DLD1 (cell line): ENCODE data around the gene ELL2.

Source experiments
- in situ Hi-C: cut with HindIII; loops from 2 replicates; pipeline ENCODE4 v1.10.0; 2017; ENCODE audit warnings: low sequenced_read_pairs

Gene ELL2

GRCh38 chr5:95961617-95962474 lies at the start of gene ELL2:
Gene ELL2 (minus strand): TSS chr5:95961851. CDS start chr5:95961721, 130 bp downstream.
- in situ Hi-C loops: loop anchor here (25.0 kb wide), 1 partner anchor 375 kb away; no protein-coding TSS in a partner anchor

- in situ Hi-C loops: no loop called here
These were observed 47.5 kb upstream of the ELL2 start for GRCh38 chr5:96008987-96009647.

GRCh38 chr5:96008487-96008886 lies 46.8 kb upstream of the ELL2 start:
- in situ Hi-C loops: no loop called here

GRCh38 chr5:96007051-96007450 lies 45.4 kb upstream of the ELL2 start:
- in situ Hi-C loops: no loop called here

DNA sequence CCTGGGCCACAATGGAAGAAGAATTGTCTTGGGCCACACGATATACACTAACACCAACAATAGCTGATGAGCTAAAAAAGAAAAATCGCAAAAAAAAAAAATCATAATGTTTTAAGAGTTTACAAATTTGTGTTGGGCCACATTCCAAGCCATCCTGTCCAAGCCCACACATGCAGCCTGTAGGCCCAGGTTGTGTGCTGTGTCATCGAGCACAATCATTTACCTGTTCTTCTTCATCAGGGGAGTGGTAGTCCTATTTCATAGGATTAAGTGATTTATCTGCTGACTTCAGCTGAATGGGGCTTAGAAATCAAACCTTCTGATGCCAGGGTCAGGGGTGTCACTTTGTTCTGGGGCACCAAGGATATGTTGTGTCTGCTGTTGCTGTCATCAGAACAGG lies 44.6 kb upstream of the ELL2 start:
- in situ Hi-C loops: no loop called here

- in situ Hi-C loops: no loop called here
These were observed 43.1 kb upstream of the ELL2 start for GRCh38 chr5:96004754-96005153.

GRCh38 chr5:96004087-96004486 lies 42.4 kb upstream of the ELL2 start:
- in situ Hi-C loops: no loop called here

DNA sequence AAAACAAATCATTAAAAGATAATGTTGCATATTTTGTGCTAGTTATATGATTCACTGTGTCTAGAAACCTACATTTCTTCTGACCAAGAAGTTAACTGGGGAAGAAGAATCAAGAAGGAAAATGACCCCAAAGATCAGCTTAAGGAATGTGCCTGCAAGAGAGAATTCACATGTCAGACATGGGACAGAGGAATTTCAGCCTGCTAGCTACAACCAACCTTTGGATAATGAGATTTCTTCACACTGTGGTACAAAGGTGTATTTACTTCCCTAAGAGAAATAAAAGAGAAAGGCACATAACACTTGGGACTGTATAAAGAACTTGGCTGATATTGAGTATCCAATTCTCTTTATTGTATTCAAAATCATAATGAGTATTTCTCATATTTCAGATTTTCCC lies 39.6 kb upstream of the ELL2 start:
- in situ Hi-C loops: no loop called here

- in situ Hi-C loops: no loop called here
These were observed 38.7 kb upstream of the ELL2 start for GRCh38 chr5:96000308-96000707.

- in situ Hi-C loops: no loop called here
These were observed 35.5 kb upstream of the ELL2 start for GRCh38 chr5:95996904-95997723.

DNA sequence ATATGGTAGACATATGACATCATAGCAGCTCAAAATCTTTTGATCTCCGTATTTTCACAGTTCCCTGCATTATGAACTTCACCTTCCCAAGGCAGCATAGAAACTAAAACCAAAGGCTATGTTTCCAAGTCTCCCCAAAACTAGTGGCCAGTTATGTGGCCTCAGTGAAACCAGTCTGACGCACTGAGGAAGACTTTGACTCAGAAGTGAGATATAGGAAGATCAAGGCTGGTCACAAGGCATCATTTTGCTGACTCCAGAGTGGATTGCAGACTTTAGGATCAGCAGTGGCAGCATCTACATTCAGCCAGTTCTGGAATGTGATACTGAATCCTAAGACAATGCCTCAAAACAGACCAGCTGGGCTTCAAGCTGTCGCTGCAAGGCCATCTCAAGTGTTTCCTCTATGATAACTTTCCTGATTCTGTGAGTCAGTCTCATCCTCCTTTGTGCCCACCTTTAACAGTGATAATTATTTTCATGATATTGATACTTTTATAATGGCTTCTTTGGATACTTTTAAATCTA lies 34.4 kb upstream of the ELL2 start:
- in situ Hi-C loops: no loop called here

DNA sequence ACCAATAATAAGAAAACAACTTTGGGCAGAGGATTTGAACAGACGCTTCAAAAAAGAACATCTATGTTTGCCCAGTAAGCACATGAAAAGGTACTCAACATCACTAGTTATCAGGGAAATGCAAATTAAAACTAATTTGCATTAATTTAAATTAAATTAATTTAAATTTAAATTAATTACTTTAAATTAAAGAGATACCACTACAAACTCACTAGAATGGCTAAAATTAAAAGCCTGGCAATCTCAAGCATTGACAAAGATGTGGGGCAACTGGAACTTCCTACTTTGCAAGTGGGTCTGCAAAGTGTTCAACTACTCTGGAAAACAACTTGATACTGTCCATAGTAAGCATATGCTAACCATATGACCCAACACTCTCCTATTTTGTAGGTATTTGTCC lies 32.1 kb upstream of the ELL2 start:
- in situ Hi-C loops: no loop called here

- in situ Hi-C loops: no loop called here
These were observed 31.6 kb upstream of the ELL2 start for GRCh38 chr5:95993266-95993665.

- in situ Hi-C loops: no loop called here
These were observed 27.8 kb upstream of the ELL2 start for GRCh38 chr5:95989283-95990048.

DNA sequence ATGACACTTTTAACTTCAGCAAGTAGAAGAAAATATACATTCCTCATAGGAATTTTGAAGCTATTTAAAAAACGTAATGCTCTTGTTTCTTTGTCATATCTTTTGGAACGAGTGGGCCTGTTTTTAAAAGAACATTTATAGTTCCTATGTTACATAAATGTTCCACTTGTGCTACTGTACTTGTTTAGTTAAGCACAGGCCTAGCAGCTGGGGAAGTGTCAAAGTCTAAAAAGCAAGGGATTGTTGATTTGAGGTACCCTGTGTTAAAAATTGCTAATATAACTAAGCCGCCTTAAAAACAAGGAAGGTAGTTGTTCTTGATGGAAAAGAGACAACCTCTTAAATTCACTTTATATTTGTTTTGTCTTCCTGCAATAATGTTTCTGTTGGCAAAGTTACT lies 27.2 kb upstream of the ELL2 start:
- in situ Hi-C loops: no loop called here

DNA sequence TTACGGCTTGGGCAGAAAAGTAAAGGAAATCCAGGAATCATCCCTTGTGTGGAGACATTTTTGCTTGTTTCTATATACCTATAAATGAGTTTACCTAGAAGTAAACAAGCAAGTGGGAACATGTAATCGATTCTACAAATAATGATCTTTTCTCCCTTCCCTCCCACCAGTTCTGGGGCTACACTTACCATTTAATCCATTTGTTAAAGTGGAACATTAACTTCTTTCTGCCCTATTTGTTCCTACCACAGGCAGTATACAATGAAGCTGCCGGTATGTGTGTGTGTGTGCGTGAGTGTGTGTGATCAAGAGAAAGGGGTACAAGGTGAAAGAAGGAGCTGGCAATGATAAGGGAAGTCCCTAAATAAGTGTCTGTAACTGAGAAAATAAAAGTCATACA lies 26.4 kb upstream of the ELL2 start:
- in situ Hi-C loops: no loop called here

GRCh38 chr5:95986937-95987520 lies 25.4 kb upstream of the ELL2 start:
- in situ Hi-C loops: no loop called here

DNA sequence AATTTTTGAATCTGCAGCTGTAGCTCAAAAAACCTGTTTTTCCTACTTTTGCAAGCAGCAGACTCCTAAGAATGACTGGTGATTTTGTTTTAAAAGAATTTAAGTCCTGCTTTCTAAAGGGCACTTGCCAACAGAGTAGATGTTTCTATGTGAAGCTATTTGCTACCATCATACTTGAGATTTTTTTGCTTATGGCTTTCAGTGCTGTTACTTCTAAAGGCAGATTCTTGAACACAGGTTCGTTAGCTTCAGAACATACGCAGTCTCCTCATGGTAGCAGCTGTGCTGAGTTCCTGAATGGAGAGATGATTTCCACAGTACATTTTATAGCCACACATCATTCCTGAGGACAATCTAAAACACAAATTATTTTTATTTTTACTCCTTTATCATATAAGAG lies 24.4 kb upstream of the ELL2 start:
- in situ Hi-C loops: no loop called here

DNA sequence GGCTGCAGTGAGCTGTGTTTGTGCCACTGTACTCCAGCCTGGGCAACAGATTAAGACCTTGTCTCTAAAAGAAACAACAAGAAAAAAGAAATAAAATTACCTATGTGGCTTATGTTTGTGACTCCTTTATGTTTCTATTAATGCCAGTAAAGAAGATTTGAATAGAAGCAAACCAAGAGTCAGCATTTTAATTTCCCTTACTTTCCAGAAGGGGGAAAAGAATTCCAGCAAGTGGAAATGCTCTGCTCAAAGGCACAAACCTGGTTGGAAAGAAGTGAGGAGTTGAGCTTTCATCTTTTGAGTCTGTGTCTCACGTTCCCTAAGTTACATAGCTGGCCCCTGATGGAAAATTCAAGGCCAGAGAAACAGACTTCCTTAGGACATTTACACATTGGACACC lies 23.6 kb upstream of the ELL2 start:
- in situ Hi-C loops: no loop called here

GRCh38 chr5:95984287-95984938 lies 22.8 kb upstream of the ELL2 start:
- in situ Hi-C loops: no loop called here
